ENCODE results near the gene NDUFB10. TPM values are rescaled to one million over a fixed set of nuclear protein-coding genes. Genes with fewer than 3 reads are reported as not detected.
"Not testable (repeated sequence)": the region's sequence is repeated elsewhere in the genome, so short reads cannot be mapped to it uniquely, and the experiment has no call there.

Gene NDUFB10
- total RNA-seq, 1 donor from 2014 or later: 130 TPM

DNA sequence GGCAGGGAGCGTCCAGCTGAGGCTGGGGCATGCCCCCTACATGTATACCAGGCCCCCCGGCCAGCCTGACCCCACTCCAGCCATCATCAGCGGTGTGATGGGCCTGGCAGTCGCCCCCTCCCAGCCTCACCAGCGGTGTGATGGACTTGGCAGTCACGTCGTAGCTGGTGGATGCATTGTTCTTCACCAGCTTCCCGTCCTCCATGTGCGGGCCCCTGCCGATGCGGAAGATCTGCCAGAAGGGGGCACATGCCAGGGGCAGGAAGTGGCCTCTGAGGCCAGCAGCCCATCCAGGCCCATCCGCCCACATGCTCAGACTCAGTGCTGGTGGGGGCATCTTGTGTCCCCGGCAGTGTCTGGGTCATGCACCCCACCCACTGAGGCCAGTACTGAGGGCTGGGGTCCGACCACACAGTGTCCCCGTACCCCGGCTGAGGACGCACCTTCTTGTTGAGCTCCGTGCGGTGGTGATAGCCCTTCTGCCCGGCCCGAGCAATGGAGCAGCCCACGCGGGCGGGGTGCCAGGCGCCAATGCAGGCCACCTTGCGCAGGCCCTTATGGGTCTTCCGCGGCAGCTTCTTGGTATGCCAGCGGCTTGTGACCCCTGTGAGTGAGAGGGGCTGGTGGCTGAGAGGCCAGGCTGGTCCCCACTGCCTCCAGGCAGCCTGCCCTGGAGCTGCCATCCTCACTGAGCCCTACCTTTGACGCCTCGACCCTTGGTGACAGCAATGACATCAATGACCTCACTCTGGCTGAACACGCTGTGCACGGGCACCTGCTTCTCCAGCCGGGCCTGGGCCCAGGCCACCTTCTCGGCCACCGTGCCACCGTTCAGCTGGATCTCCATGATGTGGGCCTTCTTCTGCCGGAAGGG lies 12.6 kb upstream of the NDUFB10 start:
- Histone ChIP-seq H3K9ac (ENCODE audit: low read depth in 1 of 3, low read length in 3 of 3) (peak overlapping the region in 2 of 3 donors; percentile 22 to 73), H3K4me1 (ENCODE audit: control insufficient read depth in 3 of 3, insufficient read depth in 3 of 3, low read length in 3 of 3) (peaks cover 61 to 79% (median 76%) of the 10 kb centered on the region in 3 donors)

DNA sequence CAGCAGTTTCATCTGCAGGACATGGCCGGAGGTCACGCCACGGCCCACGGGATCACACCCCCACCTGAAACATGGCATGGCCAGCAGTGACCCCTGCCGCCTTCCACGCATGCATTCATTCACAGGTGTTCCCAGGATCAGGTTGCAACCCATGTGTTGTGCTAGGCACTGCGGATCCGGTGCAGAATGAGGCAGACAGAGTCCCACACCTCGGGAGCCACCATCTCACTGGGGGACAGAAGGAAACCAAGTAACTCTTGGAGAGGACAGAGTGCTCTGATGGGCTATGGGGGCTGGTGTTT lies 12.0 kb upstream of the NDUFB10 start:
- H3K4me3 ChIP-seq (ENCODE audit: low read length in 3 of 3): peak overlapping the region in 2 of 3 donors; percentile 29 to 36
- peak overlapping the region; percentile 40 for H3K27ac ChIP-seq (ENCODE audit: low read depth, low read length)
- peaks cover 55 to 76% (median 71%) of the 10 kb centered on the region in 3 donors for H3K4me1 ChIP-seq (ENCODE audit: control insufficient read depth in 3 of 3, insufficient read depth in 3 of 3, low read length in 3 of 3)
- H3K9ac ChIP-seq (ENCODE audit: low read depth in 1 of 3, low read length in 3 of 3): peak overlapping the region in 2 of 3 donors; percentile 22 to 73
- H3K36me3 ChIP-seq (ENCODE audit: control insufficient read depth in 3 of 3, insufficient read depth in 3 of 3, low read length in 3 of 3): peaks cover 10 to 15% (median 11%) of the 10 kb centered on the region in 3 donors
- H3K27me3 ChIP-seq (ENCODE audit: control insufficient read depth in 3 of 3, insufficient read depth in 3 of 3, low read length in 3 of 3): no peaks in the 10 kb centered on the region
- no peaks in the 10 kb centered on the region for H3K9me3 ChIP-seq (ENCODE audit: control insufficient read depth in 3 of 3, low read length in 3 of 3)

More for the DNA sequence above, 12.6 kb upstream of the NDUFB10 start:
- Histone ChIP-seq H3K4me3 (ENCODE audit: low read length in 3 of 3) (peak overlapping the region in 2 of 3 donors; percentile 29 to 36), H3K36me3 (ENCODE audit: control insufficient read depth in 3 of 3, insufficient read depth in 3 of 3, low read length in 3 of 3) (peaks cover 10 to 13% (median 11%) of the 10 kb centered on the region in 3 donors), H3K27me3 (ENCODE audit: control insufficient read depth in 3 of 3, insufficient read depth in 3 of 3, low read length in 3 of 3) (no peaks in the 10 kb centered on the region), H3K27ac (ENCODE audit: low read depth, low read length) (peak overlapping the region; percentile 97), H3K9me3 (ENCODE audit: control insufficient read depth in 3 of 3, low read length in 3 of 3) (no peaks in the 10 kb centered on the region)

DNA sequence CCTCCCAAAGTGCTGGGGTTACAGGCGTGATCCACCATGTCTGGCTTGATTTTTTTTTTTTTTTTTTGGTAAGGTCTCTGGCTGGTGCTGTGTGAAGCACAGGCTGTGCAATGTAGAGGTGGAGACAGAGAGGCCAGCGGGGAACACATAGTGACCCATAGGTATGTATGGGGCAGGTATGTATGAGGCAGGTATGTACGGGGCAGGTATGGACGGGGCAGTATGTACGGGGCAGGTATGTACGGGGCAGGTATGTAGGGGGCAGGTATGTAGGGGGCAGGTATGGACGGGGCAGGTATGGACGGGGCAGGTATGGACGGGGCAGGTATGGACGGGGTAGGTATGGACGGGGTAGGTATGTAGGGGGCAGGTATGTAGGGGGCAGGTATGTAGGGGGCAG lies 9.8 kb upstream of the NDUFB10 start:
- Histone ChIP-seq H3K27me3 (ENCODE audit: control insufficient read depth in 3 of 3, insufficient read depth in 3 of 3, low read length in 3 of 3) (no peaks in the 10 kb centered on the region), H3K9me3 (ENCODE audit: control insufficient read depth in 3 of 3, low read length in 3 of 3) (no peaks in the 10 kb centered on the region), H3K4me3 (ENCODE audit: low read length in 3 of 3) (no peak overlapping the region), H3K4me1 (ENCODE audit: control insufficient read depth in 3 of 3, insufficient read depth in 3 of 3, low read length in 3 of 3) (peaks cover 54 to 76% (median 63%) of the 10 kb centered on the region in 3 donors), H3K27ac (ENCODE audit: low read depth, low read length) (peak overlapping the region; percentile 93), H3K36me3 (ENCODE audit: control insufficient read depth in 3 of 3, insufficient read depth in 3 of 3, low read length in 3 of 3) (peaks cover 15 to 17% (median 15%) of the 10 kb centered on the region in 3 donors), H3K9ac (ENCODE audit: low read depth in 1 of 3, low read length in 3 of 3) (peak overlapping the region in 1 of 3 donors; percentile 83)

DNA sequence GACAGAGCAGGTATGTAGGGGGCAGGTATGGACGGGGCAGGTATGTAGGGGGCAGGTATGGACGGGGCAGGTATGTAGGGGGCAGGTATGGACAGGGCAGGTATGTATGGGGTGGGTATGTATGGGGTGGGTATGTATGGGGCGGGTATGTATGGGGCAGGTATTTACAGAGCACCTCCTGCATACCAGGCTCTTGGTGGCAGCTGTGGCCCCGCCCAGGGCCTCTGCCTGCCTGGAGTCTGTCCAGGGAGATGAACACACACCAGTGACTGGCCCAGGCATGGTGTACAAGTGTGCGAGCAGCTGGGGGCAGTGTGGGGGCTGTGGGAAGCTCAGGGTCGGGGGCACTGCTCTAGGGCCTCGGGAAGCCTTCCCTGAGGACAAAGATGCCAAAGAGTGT lies 9.3 kb upstream of the NDUFB10 start:
- H3K36me3 ChIP-seq (ENCODE audit: control insufficient read depth in 3 of 3, insufficient read depth in 3 of 3, low read length in 3 of 3): peaks cover 15 to 16% (median 15%) of the 10 kb centered on the region in 3 donors
- peak overlapping the region in 2 of 3 donors; percentile 22 to 31 for H3K4me3 ChIP-seq (ENCODE audit: low read length in 3 of 3)
- peak overlapping the region; percentile 93 for H3K27ac ChIP-seq (ENCODE audit: low read depth, low read length)
- peaks cover 53 to 76% (median 62%) of the 10 kb centered on the region in 3 donors for H3K4me1 ChIP-seq (ENCODE audit: control insufficient read depth in 3 of 3, insufficient read depth in 3 of 3, low read length in 3 of 3)
- peak overlapping the region; percentile 23 to 83 (median 61) for H3K9ac ChIP-seq (ENCODE audit: low read depth in 1 of 3, low read length in 3 of 3)
- H3K27me3 ChIP-seq (ENCODE audit: control insufficient read depth in 3 of 3, insufficient read depth in 3 of 3, low read length in 3 of 3): no peaks in the 10 kb centered on the region
- no peaks in the 10 kb centered on the region for H3K9me3 ChIP-seq (ENCODE audit: control insufficient read depth in 3 of 3, low read length in 3 of 3)

DNA sequence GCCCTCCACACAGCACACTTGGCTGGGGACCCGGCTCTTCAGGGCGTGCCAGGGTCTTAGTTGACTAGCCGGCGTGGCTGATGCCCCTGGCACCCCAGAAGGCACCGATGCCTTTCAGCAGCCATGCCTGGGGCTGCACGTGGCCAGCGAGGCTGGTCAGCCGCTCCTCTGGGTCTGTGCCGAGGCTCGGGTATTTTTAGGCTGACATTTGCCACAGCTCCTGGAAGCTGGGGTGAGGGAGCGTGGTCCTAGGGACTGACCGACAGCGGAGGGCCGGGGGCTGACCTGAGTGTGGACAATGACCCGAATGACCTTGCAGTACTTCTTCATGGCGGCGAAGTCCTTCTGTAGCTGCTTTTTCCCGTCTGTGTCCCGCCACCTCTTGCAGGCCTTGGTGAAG lies 8.8 kb upstream of the NDUFB10 start:
- peak overlapping the region; percentile 93 for H3K27ac ChIP-seq (ENCODE audit: low read depth, low read length)

DNA sequence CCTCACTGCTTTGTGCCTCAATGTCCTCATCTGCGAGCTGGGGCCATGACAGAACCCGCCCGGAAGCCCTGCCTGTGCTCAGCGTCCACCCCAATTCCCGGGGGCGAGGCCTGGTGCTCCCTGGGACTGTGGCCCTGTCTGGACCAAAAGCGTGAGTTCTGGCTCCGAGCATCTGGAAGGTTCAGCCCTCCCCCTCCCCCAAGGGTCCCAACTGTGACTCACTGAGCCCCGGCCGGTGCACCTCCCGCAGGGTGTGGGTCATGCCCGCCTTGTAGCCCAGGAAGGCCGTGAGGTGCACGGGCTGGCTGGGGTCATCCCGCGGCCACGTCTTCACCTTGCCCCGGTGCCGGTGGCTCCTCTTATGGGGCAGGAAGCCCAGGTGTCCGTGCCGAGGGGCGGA lies 5.6 kb upstream of the NDUFB10 start:
- Histone ChIP-seq H3K4me1 (ENCODE audit: control insufficient read depth in 3 of 3, insufficient read depth in 3 of 3, low read length in 3 of 3) (peaks cover 28 to 51% (median 36%) of the 10 kb centered on the region in 3 donors), H3K4me3 (ENCODE audit: low read length in 3 of 3) (peak overlapping the region; percentile 78 to 90 (median 88)), H3K9me3 (ENCODE audit: control insufficient read depth in 3 of 3, low read length in 3 of 3) (no peaks in the 10 kb centered on the region), H3K9ac (ENCODE audit: low read depth in 1 of 3, low read length in 3 of 3) (peak overlapping the region; percentile 91 to 98 (median 97)), H3K36me3 (ENCODE audit: control insufficient read depth in 3 of 3, insufficient read depth in 3 of 3, low read length in 3 of 3) (peaks cover 2 to 8% (median 5%) of the 10 kb centered on the region in 3 donors), H3K27me3 (ENCODE audit: control insufficient read depth in 3 of 3, insufficient read depth in 3 of 3, low read length in 3 of 3) (no peaks in the 10 kb centered on the region), H3K27ac (ENCODE audit: low read depth, low read length) (peak overlapping the region; percentile 97)

More for the DNA sequence above, 8.8 kb upstream of the NDUFB10 start:
- no peaks in the 10 kb centered on the region for H3K9me3 ChIP-seq (ENCODE audit: control insufficient read depth in 3 of 3, low read length in 3 of 3)
- H3K4me3 ChIP-seq (ENCODE audit: low read length in 3 of 3): peak overlapping the region; percentile 44 to 54 (median 48)
- peaks cover 12 to 15% (median 13%) of the 10 kb centered on the region in 3 donors for H3K36me3 ChIP-seq (ENCODE audit: control insufficient read depth in 3 of 3, insufficient read depth in 3 of 3, low read length in 3 of 3)
- H3K9ac ChIP-seq (ENCODE audit: low read depth in 1 of 3, low read length in 3 of 3): peak overlapping the region; percentile 59 to 83 (median 65)
- H3K27me3 ChIP-seq (ENCODE audit: control insufficient read depth in 3 of 3, insufficient read depth in 3 of 3, low read length in 3 of 3): no peaks in the 10 kb centered on the region
- peaks cover 49 to 71% (median 59%) of the 10 kb centered on the region in 3 donors for H3K4me1 ChIP-seq (ENCODE audit: control insufficient read depth in 3 of 3, insufficient read depth in 3 of 3, low read length in 3 of 3)

DNA sequence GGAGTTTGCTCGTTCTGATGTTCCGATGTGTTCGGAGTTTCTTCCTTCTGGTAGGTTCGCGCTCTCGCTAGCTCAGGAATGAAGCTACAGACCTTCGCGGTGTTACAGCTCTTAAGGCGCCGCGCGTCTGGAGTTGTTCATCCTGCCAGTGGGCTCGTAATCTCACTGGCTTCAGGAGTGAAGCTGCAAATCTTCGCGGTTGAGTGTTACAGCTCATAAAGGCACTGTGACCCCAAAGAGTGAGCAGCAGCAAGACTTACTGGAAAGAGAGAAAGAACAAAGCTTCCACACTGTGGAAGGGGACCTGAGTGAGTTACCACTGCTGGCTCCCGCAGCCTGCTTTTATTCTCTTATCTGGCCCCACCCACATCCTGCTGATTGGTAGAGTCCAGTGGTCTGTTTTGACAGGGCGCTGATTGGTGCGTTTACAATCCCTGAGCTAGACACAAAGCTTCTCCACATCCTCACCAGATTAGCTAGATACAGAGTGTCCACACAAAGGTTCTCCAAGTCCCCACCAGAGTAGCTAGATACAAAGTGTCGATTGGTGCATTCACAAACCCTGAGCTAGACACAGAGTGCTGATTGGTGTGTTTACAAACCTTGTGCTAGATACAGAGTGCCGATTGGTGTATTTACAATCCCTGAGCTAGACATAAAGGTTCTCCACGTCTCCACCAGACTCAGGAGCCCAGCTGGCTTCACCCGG lies 1.8 kb upstream of the NDUFB10 start:
- H3K9me3 ChIP-seq (ENCODE audit: control insufficient read depth in 3 of 3, low read length in 3 of 3); H3K27ac ChIP-seq (ENCODE audit: low read depth, low read length); H3K27me3 ChIP-seq (ENCODE audit: control insufficient read depth in 3 of 3, insufficient read depth in 3 of 3, low read length in 3 of 3); H3K9ac ChIP-seq (ENCODE audit: low read depth in 1 of 3, low read length in 3 of 3); H3K4me3 ChIP-seq (ENCODE audit: low read length in 3 of 3): not testable (repeated sequence)
- Histone ChIP-seq H3K36me3 (ENCODE audit: control insufficient read depth in 3 of 3, insufficient read depth in 3 of 3, low read length in 3 of 3) (peaks cover 16 to 27% (median 22%) of the 10 kb centered on the region in 3 donors), H3K4me1 (ENCODE audit: control insufficient read depth in 3 of 3, insufficient read depth in 3 of 3, low read length in 3 of 3) (peaks cover 25 to 48% (median 29%) of the 10 kb centered on the region in 3 donors)

DNA sequence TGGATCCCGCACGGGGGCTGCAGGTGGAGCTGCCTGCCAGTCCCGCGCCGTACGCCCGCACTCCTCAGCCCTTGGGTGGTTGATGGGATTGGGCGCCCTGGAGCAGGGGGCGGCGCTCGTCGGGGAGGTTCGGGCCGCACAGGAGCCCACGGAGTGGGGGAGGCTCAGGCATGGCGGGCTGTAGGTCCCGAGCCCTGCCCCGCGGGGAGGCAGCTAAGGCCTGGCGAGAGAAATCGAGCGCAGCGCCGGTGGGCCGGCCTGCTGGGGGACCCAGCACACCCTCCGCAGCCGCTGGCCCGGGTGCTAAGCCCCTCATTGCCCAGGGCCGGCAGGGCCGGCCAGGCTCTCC lies 1.2 kb upstream of the NDUFB10 start:
- Histone ChIP-seq H3K4me1 (ENCODE audit: control insufficient read depth in 3 of 3, insufficient read depth in 3 of 3, low read length in 3 of 3) (peaks cover 27 to 48% (median 31%) of the 10 kb centered on the region in 3 donors), H3K36me3 (ENCODE audit: control insufficient read depth in 3 of 3, insufficient read depth in 3 of 3, low read length in 3 of 3) (peaks cover 19 to 29% (median 24%) of the 10 kb centered on the region in 3 donors)
- not testable (repeated sequence) for H3K9ac ChIP-seq (ENCODE audit: low read depth in 1 of 3, low read length in 3 of 3); H3K9me3 ChIP-seq (ENCODE audit: control insufficient read depth in 3 of 3, low read length in 3 of 3); H3K27ac ChIP-seq (ENCODE audit: low read depth, low read length); H3K4me3 ChIP-seq (ENCODE audit: low read length in 3 of 3); H3K27me3 ChIP-seq (ENCODE audit: control insufficient read depth in 3 of 3, insufficient read depth in 3 of 3, low read length in 3 of 3)

DNA sequence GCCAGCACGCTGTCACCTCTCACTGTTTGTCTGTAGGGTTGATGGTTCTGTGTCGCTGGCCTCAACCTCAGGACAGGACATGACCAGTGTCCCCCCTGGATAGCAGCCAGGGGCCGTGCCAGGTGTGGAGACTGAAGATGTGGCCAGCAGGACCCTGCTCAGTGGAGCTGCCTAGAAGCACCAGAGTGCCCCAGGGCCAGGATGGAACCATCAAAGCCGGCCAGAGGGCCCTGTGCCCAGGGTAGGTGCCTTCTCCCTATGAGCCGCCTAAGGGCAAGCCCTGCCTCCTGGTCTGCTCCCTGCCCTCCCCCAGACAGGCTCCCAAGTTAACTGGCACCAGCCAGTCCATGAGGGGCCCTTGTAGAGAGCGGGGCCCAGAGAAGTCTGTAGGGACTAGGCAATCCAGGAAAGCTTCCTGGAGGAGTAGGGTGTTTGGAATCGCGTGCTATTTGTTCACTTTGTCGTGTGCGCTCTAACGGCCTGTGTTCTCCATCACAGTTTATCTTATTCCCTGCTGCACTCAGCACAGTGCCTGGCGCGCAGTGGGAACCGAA lies 546 bp upstream of the NDUFB10 start:
- Histone ChIP-seq H3K27ac (ENCODE audit: low read depth, low read length) (peak overlapping the region; percentile 82), H3K9ac (ENCODE audit: low read depth in 1 of 3, low read length in 3 of 3) (peak overlapping the region in 2 of 3 donors; percentile 69 to 98), H3K4me3 (ENCODE audit: low read length in 3 of 3) (peak overlapping the region; percentile 59 to 94 (median 63))

More for the DNA sequence above, 546 bp upstream of the NDUFB10 start:
- H3K27me3 ChIP-seq (ENCODE audit: control insufficient read depth in 3 of 3, insufficient read depth in 3 of 3, low read length in 3 of 3): no peaks in the 10 kb centered on the region
- H3K36me3 ChIP-seq (ENCODE audit: control insufficient read depth in 3 of 3, insufficient read depth in 3 of 3, low read length in 3 of 3): peaks cover 24 to 30% (median 26%) of the 10 kb centered on the region in 3 donors
- H3K9me3 ChIP-seq (ENCODE audit: control insufficient read depth in 3 of 3, low read length in 3 of 3): no peaks in the 10 kb centered on the region
- peaks cover 31 to 49% (median 32%) of the 10 kb centered on the region in 3 donors for H3K4me1 ChIP-seq (ENCODE audit: control insufficient read depth in 3 of 3, insufficient read depth in 3 of 3, low read length in 3 of 3)
